Measurements from ENCODE around the gene ABHD8.

The ABHD8 gene

DNA sequence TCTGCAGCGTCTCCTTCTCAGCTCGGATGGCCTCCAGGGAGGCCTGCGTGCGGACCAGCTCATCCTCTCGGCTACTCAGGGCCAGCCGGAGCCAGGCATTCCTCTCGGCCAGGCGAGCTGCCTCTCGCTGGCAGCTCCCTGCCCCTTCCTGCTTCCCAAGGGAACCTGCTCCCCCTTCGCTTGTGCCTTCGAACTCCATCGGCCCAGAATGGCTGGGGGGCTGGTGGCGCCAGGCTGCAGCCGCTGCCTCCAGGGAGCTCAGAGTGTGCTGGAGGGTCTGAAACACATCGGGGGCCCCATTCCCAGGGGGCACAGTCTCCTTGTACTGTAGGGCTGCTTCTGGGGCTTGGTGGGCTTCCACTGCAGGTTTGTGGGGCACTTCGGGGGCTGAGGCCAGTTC lies 40.7 kb downstream of the ABHD8 start:
- DNase-seq, result no peak

DNA sequence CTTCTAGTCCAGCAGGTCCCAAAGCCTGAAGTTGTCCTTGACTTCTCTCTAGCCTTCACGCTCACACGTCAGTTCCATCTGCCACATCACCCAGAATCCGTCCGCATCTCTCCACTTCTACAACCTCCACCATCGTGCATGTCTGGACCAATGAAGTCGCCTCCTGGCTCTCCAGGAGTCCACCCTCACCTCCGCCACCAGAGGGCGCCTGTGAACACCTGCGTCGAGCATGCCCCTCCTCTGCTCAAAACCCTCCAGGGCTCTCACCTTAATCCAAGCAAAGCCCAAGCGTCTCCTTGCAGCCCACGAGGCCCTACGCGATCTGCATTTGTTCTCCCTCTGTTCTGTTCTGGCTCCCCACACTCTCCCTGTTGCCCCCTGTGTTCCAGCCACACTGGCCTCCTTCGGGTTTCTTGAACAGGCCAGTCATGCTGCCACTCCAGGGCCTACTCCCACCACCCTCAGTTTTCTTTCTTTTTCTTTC lies 42.3 kb downstream of the ABHD8 start:
- DNase-seq, result peak; percentile 93

DNA sequence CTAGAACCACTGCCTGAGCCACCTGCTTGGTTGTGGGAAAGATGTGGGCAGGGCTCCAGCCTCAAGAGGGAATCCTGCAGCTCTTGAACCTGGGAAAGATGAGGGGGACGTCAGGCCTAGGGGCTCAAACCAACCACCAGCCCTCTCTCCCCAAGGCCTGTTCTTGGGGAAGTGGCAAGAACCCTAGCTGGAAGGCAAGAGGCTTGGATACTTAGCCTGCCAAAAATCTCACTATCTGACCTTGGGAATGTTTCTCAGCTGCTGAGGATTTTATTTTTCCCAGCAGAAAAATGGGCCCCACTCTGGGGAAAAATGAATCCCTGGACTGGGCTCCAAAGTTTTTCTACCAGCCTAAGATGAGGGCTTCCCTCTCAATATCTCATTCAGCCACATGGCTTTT lies 43.3 kb downstream of the ABHD8 start:
- no peak for DNase-seq

DNA sequence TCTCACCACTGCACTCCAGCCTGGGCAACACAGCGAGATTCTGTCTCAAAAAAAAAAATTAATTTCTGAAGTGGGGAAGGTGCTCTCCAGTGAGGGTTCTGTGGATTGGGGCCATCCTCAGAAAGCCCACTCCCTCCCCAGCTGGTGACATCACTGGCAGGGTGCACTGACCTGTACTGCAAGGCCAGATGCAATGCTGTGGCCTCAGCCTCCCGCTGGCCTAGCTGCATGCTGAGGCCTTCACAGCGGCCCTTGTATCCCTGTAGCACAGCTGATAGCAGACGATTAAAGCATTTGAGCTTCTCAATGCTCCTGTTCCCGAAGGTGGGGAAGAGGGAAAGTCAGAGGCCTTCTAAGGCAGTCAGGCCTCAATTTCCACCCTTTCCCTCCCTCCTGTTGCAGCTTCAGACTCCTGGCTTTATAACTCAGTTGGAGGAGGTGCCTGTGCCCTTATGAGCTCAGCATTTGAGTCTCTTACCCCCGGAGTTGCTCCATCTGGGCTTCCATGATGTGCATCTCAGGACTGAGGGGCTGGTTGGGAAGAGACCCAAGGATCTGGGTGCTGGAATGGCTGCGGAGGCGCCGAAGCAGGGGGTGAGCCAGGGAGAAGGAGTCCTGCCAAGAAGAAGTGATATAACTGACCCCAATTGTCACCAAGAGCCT lies 44.0 kb downstream of the ABHD8 start:
- DNase-seq, result no peak

DNA sequence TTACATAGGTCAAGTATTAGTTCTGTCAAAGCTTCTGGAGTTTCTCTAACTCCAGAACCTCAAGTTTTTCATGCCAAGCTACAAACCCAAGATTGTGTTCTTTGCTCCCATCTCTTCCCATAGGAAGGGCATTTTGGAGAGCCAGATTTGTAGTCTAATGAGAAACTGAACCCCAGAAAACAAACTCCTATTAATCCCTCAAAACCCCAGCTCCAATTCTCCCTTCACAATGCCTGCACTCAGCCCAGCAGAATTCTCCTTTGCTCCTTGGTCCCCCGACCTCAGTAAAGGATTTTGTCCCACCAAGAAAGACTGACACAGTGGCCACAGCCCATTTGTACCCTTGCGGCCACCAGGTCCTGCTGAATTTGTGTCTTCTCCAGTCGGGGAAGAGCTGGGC lies 47.1 kb downstream of the ABHD8 start:
- DNase-seq, result no peak

DNA sequence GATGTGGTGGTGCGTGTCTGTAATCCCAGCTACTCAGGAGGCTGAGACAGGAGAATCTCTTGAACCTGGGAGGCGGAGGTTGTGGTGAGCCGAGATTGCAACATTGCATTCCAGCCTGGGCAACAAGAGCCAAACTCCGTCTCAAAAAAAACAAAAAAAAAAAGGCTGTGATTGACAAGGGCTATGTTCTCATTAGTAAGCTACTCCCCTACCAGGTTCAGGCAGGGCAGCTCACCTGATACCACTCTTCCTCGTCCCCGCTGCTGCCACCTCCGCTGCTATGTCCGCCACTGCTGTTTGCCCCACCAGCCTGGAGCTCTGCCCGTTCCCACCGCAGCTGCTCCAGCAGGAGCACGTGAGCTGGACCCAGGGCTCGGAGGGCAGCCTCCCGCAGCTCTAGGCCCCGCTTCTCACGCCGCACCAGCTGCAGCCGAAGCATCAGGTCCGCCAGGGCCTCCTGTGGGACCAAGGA lies 48.0 kb downstream of the ABHD8 start:
- peak; percentile 80 for DNase-seq

DNA sequence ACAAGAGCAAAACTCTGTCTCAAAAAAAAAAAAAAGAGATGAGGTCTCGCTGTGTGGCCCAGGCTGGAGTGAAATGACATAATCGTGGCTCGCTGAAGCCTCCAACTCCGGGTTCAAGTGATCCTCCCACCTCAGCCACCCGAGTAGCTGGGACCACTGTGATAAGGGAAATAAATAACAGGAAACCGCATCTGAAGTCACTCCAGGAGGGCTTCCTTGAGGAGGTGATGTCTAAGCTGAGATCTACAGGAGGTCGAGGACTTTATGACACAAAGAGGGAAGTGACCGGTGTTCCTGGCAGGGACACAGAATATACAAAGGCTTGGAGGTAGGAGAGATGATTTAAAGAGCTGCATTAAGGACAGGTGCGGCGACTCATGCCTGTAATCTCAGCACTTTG lies 48.6 kb downstream of the ABHD8 start:
- no peak for DNase-seq

DNA sequence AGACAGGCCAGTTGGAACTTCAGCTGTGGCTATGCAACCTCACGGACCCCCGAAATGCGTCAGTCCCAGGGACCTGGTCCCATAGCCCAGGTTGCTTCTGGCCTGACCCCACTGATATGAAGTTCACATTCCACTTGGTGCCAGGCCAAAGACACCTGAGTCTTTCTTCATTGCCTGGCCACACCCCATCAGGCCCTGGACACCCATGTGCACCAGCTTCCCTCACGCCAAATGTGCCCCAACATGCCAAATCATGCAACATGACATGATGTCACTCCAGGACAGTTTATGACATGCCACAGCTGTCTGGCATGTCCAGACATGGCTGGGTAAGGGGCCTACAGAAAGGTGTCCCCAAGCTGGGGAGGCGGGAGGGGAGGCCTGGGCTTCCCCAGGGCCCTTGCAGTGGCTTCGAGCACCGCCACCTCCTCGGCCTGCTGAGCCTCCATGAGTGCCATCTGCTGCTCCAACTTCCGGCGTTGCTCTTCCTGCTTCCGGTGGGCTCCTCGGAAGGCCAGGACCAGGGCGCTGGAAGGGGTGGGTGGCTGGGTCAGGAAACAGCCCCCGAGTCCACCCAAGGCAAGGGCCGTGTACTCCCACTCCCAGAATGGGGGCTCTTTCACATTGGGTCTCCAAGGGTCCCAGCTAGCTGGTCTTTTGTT lies 53.2 kb downstream of the ABHD8 start:
- DNase-seq, result no peak

DNA sequence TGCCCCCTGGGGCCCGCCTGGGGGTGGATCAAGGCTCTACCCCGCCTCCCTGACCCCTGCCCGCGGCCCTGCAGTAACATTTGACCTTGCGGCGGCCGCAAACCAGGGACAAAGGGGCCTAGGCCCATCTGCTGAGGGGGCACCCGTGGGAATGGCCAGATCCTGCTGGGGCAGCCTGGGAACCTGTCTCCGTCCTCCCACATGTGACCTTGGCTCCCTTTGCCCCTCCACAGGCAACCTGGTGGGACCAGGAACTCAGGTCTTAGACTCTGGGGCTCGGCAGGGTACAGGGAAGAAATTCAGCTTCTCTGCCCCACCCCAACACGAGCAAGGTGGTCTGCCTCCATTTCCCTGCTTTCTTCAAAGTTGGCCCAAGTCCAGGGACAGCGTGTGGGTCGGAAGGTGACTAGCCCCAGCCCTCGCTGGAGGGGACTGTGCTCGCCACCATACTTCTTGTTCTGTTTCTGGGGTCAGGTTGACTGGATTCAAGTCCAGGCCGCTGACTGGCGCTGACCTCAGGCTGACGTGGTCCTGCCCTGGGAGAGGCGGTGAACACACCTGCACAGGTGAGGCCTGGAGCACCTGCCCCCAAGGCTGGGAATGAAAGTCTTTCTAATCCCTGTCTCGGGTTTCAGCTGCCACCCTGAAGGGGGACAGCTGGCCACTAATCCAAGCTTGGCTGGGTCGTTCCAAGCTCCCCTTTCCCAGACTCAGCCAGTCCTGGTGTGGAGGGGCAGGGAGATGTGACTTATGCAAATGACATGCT lies 55.0 kb downstream of the ABHD8 start:
- peak; percentile 89 for DNase-seq

DNA sequence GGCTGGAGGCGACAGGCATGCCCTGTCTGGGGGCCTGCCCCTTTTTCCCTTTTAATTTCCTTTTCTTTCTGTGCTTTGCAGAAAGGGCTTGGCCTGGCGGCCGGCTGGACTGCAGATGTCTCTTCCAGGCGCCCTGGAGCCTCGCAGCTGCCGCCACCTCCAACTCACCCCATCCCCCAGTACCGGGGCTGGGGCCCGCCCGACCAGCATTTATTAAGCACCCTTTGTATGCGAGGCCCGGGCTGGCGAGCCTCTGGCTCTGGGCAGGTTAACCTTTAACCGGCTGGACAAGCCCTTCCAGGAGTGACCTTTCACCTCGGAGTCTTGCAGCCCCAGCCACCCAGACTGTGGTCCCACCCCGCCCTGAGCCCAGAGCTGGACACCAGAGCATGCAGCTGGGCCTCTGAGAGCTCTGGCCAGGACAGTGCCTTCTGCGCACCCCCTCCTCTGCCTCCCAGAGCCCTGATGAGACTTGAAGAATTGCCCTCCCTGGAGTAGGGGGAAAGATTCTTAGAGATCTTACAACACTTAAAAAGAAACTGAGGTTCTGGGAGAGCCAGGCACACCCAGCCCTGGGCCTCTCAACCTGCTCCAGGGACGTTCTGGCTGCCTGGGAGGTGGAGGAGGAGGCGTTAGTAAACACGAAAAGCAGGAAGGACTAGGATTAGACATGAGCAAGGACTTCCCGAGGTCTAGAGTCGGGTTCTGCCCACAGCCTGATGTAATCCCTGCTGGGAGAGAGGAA lies 56.4 kb downstream of the ABHD8 start:
- DNase-seq, result peak; percentile 91

DNA sequence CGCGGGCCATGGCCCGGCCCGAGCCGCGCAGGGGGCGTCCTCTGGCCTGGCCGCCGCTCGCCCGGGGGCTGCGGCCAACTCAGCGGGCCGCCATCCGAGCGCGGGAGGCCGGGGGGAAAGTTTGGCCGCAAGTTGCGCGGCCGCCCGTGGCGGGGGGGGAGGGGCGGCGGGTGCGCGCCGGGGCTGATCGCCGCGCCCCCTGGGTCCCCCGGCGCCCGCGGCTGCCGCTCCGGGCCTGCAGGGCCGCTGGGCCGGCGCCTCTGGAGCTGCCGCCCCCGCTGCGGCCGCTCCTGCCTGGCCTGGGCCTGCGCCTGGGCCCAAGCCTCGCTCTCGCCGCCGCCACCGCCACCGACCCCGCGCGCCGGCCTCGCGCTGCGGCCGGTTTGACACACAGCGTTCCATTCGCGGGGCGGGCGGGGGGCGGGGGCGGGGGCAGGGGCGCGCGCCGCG lies 57.7 kb downstream of the ABHD8 start, which contains the start of gene NR2F6:
TSS of gene NR2F6 (minus strand) at position 385 of the 450 bp plus-strand sequence. CDS start 699 bp downstream, outside the sequence.
- DNase-seq, result peak; percentile 53

DNA sequence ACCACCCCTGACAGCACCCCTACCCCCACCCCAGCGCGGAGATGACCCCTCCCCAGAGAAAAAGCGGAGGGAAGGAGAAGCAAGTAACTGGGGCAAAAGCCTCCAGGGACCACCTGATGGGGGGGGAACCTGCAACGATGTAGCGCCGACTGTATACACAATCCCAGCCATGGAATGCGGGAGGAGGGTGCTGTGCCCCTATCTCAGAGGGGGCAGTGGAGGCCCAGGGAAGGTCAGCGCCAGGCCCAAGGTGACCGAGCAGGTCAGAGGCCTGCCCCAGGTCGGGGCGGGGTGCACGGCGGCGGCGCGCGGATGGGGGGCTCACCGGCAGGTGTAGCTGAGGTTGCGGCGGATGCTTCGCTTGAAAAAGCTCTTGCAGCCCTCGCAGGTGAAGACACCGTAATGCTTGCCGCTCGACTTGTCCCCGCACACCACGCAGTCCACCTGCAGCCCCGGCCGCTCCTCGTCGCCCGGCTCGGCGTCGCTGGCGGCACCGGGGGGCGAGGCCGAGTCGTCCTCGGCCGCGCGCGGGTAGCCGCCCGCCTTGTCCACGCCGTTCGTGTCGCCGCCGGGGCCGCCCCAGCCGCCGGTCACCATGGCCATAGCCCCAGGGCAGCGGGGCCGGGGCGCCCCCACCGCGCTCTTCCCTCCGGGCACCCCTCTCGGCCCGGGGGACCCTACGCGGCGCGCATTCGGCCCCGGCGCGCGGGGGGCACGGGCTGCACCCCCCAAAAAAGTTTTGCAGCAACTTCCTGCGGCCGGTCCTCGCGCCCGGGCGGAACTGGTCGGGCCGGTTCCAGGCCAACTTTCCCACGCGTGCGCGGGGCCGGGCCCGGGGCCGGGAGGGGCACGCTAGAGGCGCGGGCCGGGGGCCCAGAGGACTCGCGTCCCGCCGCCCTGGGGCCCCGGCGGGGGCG lies 58.3 kb downstream of the ABHD8 start:
- DNase-seq, result peak; percentile 26

DNA sequence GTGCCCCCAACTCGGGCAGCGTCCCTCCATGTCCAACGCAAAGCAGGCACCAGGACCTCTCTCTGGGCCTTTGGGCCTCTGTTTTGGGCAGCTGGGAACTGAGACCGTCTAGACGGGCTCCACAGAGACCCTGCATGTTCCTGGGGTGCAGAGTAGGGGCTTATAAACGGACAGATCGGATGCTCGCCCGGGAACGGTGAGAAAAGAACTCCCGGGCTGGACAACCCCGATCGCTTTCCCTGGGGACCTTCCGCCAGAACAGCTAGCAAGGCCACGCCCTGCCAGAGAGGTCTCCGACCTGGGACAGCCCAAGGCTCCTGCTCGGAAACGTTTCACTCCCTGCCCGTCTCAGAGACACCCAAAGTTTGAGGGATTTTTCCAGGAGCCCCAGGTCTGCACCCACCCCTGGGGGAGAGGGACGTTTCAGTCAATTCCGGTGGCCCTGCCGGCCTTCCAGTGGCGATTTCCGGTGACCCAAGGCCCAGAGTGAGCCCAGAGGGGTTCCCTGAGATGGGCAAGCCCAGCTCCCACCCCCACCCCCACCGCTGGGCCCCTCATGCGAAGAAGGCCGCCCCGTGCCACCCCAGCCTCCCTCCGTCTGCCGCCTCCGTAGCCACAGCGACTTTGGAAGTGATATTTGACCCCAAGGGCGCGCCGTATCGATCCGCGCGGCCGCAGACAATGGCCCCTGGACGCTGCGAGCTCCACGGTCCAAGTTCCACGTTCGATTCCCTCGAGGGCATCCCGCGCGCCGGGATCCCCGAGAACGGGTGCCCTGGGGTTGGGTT lies 59.2 kb downstream of the ABHD8 start:
- DNase-seq, result peak; percentile 21

DNA sequence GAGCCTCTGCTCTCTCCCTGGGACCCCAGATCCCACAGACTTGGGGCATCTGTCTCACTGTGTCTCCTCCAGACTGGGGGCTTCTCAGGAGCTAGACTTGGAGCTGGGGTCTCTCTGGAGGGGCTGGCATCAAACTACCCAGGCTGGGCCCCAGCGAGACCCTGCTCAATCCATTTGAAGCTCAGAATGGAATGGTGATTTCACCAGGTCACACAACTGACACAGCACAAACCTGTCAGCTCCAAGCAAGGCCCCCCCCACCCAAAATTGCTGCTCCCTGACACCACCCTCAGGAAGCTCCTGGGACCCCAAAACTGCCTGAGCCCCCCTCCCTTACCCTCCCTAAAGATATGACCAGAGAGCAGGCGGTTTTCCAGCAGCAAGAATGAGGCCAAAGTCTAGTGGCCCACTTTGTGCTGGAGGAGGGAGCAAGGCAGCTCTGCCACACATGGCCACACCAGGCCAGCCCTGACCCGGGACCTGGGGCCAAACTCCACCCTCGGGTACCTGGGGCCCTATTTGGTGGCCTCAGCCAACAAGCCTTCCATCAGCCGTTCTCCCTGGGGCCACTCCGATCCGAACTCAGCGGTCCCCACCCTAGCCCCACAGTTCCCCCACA lies 59.9 kb downstream of the ABHD8 start:
- no peak for DNase-seq

DNA sequence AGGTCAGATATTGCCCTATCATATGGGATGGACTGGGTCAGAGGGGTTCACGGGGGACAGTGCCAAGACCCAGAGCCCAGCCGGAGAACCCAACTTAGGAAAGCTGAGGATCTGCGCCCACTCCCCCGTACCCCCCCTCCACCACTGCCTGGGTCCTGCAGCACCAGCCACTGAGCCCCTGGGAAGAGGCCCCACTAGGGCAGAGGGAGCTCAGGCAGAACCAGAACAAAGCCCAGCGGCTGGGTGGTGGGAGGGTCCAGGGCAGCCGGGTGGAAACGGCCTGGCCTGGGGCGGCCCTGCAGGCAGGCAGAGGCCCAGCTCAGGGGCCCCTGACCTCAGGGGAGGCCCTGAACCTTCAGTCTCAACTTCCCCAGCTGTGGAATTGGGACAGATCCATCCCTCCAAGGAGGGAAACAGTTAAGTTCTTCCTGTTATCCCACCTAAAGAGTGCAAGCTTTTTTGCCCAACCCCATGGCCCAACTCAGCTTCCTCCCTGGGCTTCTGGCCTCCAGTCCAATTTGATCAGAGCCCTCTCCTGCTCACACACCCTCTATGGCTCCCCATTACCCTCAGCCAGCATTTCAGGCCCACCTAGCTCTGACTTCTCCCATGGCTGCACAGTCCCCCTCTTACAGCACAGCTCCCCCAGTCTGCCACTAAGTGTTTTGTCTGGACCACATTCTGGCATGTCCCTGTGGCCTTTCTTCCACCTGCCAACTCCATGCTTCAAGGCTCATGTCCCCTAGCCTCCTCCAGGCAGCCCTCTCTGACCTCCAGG lies 60.6 kb downstream of the ABHD8 start:
- no peak for DNase-seq
